Activated CD4-positive, alpha-beta T cell treated with anti-CD3 and anti-CD28 coated beads, Interleukin-2, amount 10 ng/mL, durations not matched to agents 7 days and 5 days (primary cell): ENCODE measurements around the gene ENTPD8. TPM values are rescaled to one million over a fixed set of nuclear protein-coding genes. Genes with fewer than 3 reads are reported as not detected.
A peak's percentile ranks its signal among the peaks of the same experiment; 100 is the strongest.

Experiments
- CTCF ChIA-PET: fragments of 350-600 bp; sonication (Branson Sonifier 250); formaldehyde crosslinking; loops from one replicate; lab custom pipeline; 2021; ENCODE audit warnings: antibody characterized with exemption; lab: Charles Lee
- POLR2A ChIA-PET: fragments of 350-600 bp; sonication (Branson Sonifier 250); formaldehyde crosslinking; loops from one replicate; lab custom pipeline; 2021; ENCODE audit warnings: antibody characterized with exemption; lab: Charles Lee
- DNase-seq: peaks from one replicate; pipeline ENCODE4 v3.0.0-alpha.2; 2020
- H3K27ac Mint-ChIP-seq: one replicate; pipeline ENCODE4 v1.8.0; 2021; ENCODE audit warnings: mild to moderate bottlenecking, moderate library complexity, mixed read lengths
- H3K27me3 Mint-ChIP-seq: one replicate; pipeline ENCODE4 v1.8.0; 2021; ENCODE audit warnings: mixed read lengths
- H3K36me3 Mint-ChIP-seq: one replicate; pipeline ENCODE4 v1.8.0; 2021; ENCODE audit warnings: low read depth, mixed read lengths
- H3K4me1 Mint-ChIP-seq: one replicate; pipeline ENCODE4 v1.8.0; 2021; ENCODE audit warnings: mixed read lengths
- H3K4me3 Mint-ChIP-seq: one replicate; pipeline ENCODE4 v1.8.0; 2021; ENCODE audit warnings: mild to moderate bottlenecking, moderate library complexity, mixed read lengths
- H3K9me3 Mint-ChIP-seq: one replicate; pipeline ENCODE4 v1.8.0; 2021; ENCODE audit warnings: mixed read lengths
- total RNA-seq, 2 experiments: library from RNA; stranded (reverse); gene quantifications; one replicate each; pipeline ENCODE4 v1.2.3, GENCODE V29; 2021

ENTPD8 gene
- total RNA-seq, 2 experiments from 2014 or later: not detected

GRCh38 chr9:137403269-137403668 is 37.9 kb downstream of the ENTPD8 start:
- H3K27ac Mint-ChIP-seq: no peak overlapping the region
- ChIA-PET POLR2A (no interaction called here), CTCF (no interaction called here)
- no peaks in the 10 kb centered on the region for H3K9me3 Mint-ChIP-seq
- H3K27me3 Mint-ChIP-seq: peaks cover 3% of the 10 kb centered on the region
- no peak overlapping the region for H3K4me3 Mint-ChIP-seq
- DNase-seq: no peak
- peaks cover 5% of the 10 kb centered on the region for H3K36me3 Mint-ChIP-seq
- no peaks in the 10 kb centered on the region for H3K4me1 Mint-ChIP-seq

GRCh38 chr9:137402746-137403145 is 38.4 kb downstream of the ENTPD8 start:
- ChIA-PET POLR2A (no interaction called here), CTCF (no interaction called here)
- Mint-ChIP-seq H3K4me3 (no peak overlapping the region), H3K27ac (no peak overlapping the region), H3K4me1 (peaks cover 2% of the 10 kb centered on the region), H3K27me3 (peaks cover 3% of the 10 kb centered on the region), H3K9me3 (no peaks in the 10 kb centered on the region), H3K36me3 (peaks cover 5% of the 10 kb centered on the region)
- no peak for DNase-seq

- POLR2A ChIA-PET: no interaction called here
- H3K4me3 Mint-ChIP-seq: no peak overlapping the region
- no peaks in the 10 kb centered on the region for H3K27me3 Mint-ChIP-seq
- peaks cover 8% of the 10 kb centered on the region for H3K4me1 Mint-ChIP-seq
- no peak overlapping the region for H3K27ac Mint-ChIP-seq
- H3K9me3 Mint-ChIP-seq: no peaks in the 10 kb centered on the region
- CTCF ChIA-PET: no interaction called here
- H3K36me3 Mint-ChIP-seq: peaks cover 8% of the 10 kb centered on the region
- DNase-seq: no peak
These were observed 42.3 kb downstream of the ENTPD8 start for GRCh38 chr9:137398561-137399468.

- ChIA-PET CTCF (no interaction called here), POLR2A (interaction anchor here (0.6 kb wide), 1 partner anchor 34 kb away, joined by 3 read pairs; no protein-coding TSS in a partner anchor)
- Mint-ChIP-seq H3K27me3 (no peaks in the 10 kb centered on the region), H3K4me1 (peaks cover 8% of the 10 kb centered on the region), H3K4me3 (no peak overlapping the region), H3K36me3 (peaks cover 8% of the 10 kb centered on the region), H3K9me3 (no peaks in the 10 kb centered on the region), H3K27ac (no peak overlapping the region)
- DNase-seq: no peak
These were observed 43.3 kb downstream of the ENTPD8 start for GRCh38 chr9:137397675-137398423.

GRCh38 chr9:137396634-137397367 is 44.4 kb downstream of the ENTPD8 start:
- Mint-ChIP-seq H3K9me3 (no peaks in the 10 kb centered on the region), H3K4me1 (peaks cover 8% of the 10 kb centered on the region), H3K36me3 (peaks cover 2% of the 10 kb centered on the region), H3K4me3 (no peak overlapping the region), H3K27ac (no peak overlapping the region), H3K27me3 (no peaks in the 10 kb centered on the region)
- CTCF ChIA-PET: interaction anchor here (0.7 to 1.6 kb wide), 2 partner anchors 20 to 47 kb away, joined by 3 to 4 read pairs; no protein-coding TSS in a partner anchor
- no peak for DNase-seq
- POLR2A ChIA-PET: no interaction called here

GRCh38 chr9:137396227-137396626 is 44.9 kb downstream of the ENTPD8 start:
- no peak for DNase-seq
- ChIA-PET POLR2A (no interaction called here), CTCF (interaction anchor here (0.7 to 1.6 kb wide), 2 partner anchors 19 to 47 kb away, joined by 3 to 4 read pairs; no protein-coding TSS in a partner anchor)
- no peaks in the 10 kb centered on the region for H3K27me3 Mint-ChIP-seq
- H3K27ac Mint-ChIP-seq: no peak overlapping the region
- no peaks in the 10 kb centered on the region for H3K9me3 Mint-ChIP-seq
- no peak overlapping the region for H3K4me3 Mint-ChIP-seq
- peaks cover 8% of the 10 kb centered on the region for H3K4me1 Mint-ChIP-seq
- H3K36me3 Mint-ChIP-seq: peaks cover 2% of the 10 kb centered on the region

- ChIA-PET CTCF (interaction anchor here (1.6 kb wide), 1 partner anchor 19 kb away, joined by 3 read pairs; no protein-coding TSS in a partner anchor), POLR2A (no interaction called here)
- Mint-ChIP-seq H3K27ac (no peak overlapping the region), H3K4me1 (peaks cover 8% of the 10 kb centered on the region), H3K9me3 (no peaks in the 10 kb centered on the region), H3K27me3 (no peaks in the 10 kb centered on the region), H3K36me3 (peaks cover 2% of the 10 kb centered on the region), H3K4me3 (no peak overlapping the region)
- no peak for DNase-seq
These were observed 45.5 kb downstream of the ENTPD8 start for GRCh38 chr9:137395666-137396010.

GRCh38 chr9:137394866-137395665 is 46.1 kb downstream of the ENTPD8 start:
- POLR2A ChIA-PET: no interaction called here
- Mint-ChIP-seq H3K27ac (no peak overlapping the region), H3K4me1 (peaks cover 8% of the 10 kb centered on the region), H3K36me3 (peaks cover 2% of the 10 kb centered on the region), H3K4me3 (no peak overlapping the region), H3K27me3 (no peaks in the 10 kb centered on the region), H3K9me3 (no peaks in the 10 kb centered on the region)
- no peak for DNase-seq
- CTCF ChIA-PET: no interaction called here

GRCh38 chr9:137393176-137394150 is 47.7 kb downstream of the ENTPD8 start:
- H3K27ac Mint-ChIP-seq: no peak overlapping the region
- DNase-seq: no peak
- peaks cover 2% of the 10 kb centered on the region for H3K36me3 Mint-ChIP-seq
- no peaks in the 10 kb centered on the region for H3K27me3 Mint-ChIP-seq
- ChIA-PET CTCF (interaction anchor here (1.4 kb wide), 1 partner anchor 29 kb away, joined by 3 read pairs; the partner anchor contains the start of genes EXD3 and NOXA1), POLR2A (no interaction called here)
- H3K4me3 Mint-ChIP-seq: no peak overlapping the region
- peaks cover 8% of the 10 kb centered on the region for H3K4me1 Mint-ChIP-seq
- H3K9me3 Mint-ChIP-seq: no peaks in the 10 kb centered on the region

GRCh38 chr9:137392232-137393007 is 48.7 kb downstream of the ENTPD8 start:
- no peak overlapping the region for H3K4me3 Mint-ChIP-seq
- no peak for DNase-seq
- H3K36me3 Mint-ChIP-seq: peaks cover 2% of the 10 kb centered on the region
- peaks cover 7% of the 10 kb centered on the region for H3K4me1 Mint-ChIP-seq
- POLR2A ChIA-PET: no interaction called here
- H3K9me3 Mint-ChIP-seq: no peaks in the 10 kb centered on the region
- H3K27ac Mint-ChIP-seq: peak overlapping the region; percentile 36
- CTCF ChIA-PET: interaction anchor here (1.4 kb wide), 1 partner anchor 30 kb away, joined by 3 read pairs; the partner anchor contains the start of genes EXD3 and NOXA1
- H3K27me3 Mint-ChIP-seq: no peaks in the 10 kb centered on the region

GRCh38 chr9:137391411-137391754 is 49.8 kb downstream of the ENTPD8 start:
- Mint-ChIP-seq H3K27ac (no peak overlapping the region), H3K4me3 (no peak overlapping the region), H3K36me3 (no peaks in the 10 kb centered on the region), H3K27me3 (no peaks in the 10 kb centered on the region), H3K9me3 (no peaks in the 10 kb centered on the region), H3K4me1 (peaks cover 13% of the 10 kb centered on the region)
- DNase-seq: no peak
- CTCF ChIA-PET: no interaction called here
- POLR2A ChIA-PET: no interaction called here
